SK-N-MC (cell line): ENCODE measurements around the gene LRRC3.

Source experiments
- EZH2 ChIP-seq: fragments of 200-600 bp; sonication (generic); IDR thresholded peaks from one replicate; pipeline ENCODE4 v1.6.1; 2017; ENCODE audit warnings: antibody characterized with exemption
- FOXP2 ChIP-seq: optimal IDR thresholded peaks from 2 replicates; pipeline ENCODE3; 2011; ENCODE audit warnings: mild to moderate bottlenecking, moderate library complexity; ENCODE audit not compliant: insufficient read depth; ENCODE audit errors: extremely low read length, control extremely low read depth
- POLR2AphosphoS5 ChIP-seq: IDR thresholded peaks from 2 replicates; pipeline ENCODE4 v1.6.1; 2012; ENCODE audit warnings: mild to moderate bottlenecking, low read depth, low read length, borderline replicate concordance

DNA sequence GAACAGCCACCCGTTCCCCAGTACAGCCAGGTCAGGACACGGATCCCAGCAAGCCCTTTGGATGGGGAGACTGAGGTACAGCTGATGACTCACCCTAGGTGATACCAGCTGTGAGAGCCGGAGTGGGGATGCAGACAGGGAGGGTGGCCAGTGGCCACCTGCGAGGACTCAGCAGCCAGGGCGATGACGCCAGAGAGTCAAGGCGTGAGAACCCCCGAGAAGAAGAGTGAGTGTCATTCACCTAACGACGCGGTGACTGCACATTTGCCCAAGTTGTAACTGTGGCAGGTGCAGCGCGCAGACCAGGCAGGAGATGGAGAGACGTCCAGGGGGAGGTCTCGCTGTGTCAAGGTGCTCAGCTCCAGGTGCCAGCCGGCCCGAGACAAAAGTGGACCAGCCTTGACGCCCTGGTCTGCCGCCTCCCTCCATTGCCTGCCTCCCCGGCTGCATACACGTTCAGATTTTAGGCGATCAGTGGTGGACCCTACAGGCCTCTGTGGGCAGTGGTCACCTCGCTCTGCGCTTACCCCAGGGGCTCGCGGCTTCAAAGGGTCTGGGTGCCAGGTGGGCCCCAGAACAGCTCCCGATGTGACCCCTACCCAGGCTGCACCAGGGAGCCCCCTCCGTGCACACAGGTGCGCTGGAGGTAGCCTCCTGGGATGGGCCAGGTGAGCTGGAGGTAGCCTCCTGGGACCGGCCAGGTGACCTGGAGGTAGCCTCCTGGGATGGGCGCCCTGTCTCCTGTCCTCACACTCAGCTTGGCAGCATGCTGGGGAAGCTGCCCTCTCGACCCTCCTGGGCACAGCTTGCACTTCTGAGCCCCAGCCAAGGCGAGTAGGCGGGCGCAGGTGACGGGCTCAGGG, 11.9 kb downstream of the LRRC3 start:
- TF ChIP-seq POLR2AphosphoS5 (no peak), EZH2 (no peak), FOXP2 (no peak)
